ENCODE results near the gene SRBD1.

- TF ChIP-seq GATA2 (IDR thresholded peaks at IDR 0.05; ENCODE audit: low read depth, low read length) (no peak), GATA3 (IDR thresholded peaks at IDR 0.05; ENCODE audit: low read depth, low read length) (no peak)
Measured at GRCh38 chr2:45441571-45441970, 169.5 kb downstream of the SRBD1 start.
